ENCODE data around the gene TRPM2.
"Not testable (repeated sequence)": the region's sequence is repeated elsewhere in the genome, so short reads cannot be mapped to it uniquely, and the experiment has no call there.

DNA sequence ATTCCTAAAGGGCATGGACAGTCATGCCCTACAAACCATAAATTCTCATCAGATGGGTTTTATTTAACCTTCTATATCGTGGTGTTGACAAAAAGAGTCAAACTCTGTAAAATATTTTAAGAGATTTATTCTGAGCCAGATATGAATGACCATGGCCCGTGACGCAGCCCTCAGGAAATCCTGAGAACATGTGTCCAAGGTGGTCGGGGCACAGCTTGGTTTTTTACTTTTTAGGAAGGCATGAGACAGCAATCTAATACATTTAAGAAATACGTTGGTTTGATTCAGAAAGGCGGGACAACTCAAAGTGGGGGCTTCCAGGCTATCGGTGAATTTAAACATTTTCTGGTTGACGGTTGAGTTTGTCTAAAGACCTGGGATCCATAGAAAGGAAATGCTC is 10.4 kb upstream of the TRPM2 start:
- TF ChIP-seq, protein P1, sequence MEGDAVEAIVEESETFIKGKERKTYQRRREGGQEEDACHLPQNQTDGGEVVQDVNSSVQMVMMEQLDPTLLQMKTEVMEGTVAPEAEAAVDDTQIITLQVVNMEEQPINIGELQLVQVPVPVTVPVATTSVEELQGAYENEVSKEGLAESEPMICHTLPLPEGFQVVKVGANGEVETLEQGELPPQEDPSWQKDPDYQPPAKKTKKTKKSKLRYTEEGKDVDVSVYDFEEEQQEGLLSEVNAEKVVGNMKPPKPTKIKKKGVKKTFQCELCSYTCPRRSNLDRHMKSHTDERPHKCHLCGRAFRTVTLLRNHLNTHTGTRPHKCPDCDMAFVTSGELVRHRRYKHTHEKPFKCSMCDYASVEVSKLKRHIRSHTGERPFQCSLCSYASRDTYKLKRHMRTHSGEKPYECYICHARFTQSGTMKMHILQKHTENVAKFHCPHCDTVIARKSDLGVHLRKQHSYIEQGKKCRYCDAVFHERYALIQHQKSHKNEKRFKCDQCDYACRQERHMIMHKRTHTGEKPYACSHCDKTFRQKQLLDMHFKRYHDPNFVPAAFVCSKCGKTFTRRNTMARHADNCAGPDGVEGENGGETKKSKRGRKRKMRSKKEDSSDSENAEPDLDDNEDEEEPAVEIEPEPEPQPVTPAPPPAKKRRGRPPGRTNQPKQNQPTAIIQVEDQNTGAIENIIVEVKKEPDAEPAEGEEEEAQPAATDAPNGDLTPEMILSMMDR (IDR thresholded peaks at IDR 0.05), result not testable (repeated sequence)
- TF ChIP-seq POLR2A (IDR thresholded peaks at IDR 0.05), result not testable (repeated sequence)
